Smooth muscle cell (in vitro differentiated cells): ENCODE results near the gene XXYLT1. TPM values are rescaled to one million over a fixed set of nuclear protein-coding genes. Genes with fewer than 3 reads are reported as not detected.
A peak's percentile ranks its signal among the peaks of the same experiment; 100 is the strongest.

Experiments used
- DNase-seq: peaks from one replicate; lab custom pipeline; 2025; ENCODE audit not compliant: unreplicated experiment; lab: John Stamatoyannopoulos, UW
- H2AFZ ChIP-seq: fragments of 200-600 bp; sonication (generic); 2 replicates; pipeline ENCODE4 v1.6.0; 2016; ENCODE audit warnings: antibody characterized with exemption, low read depth, mild to moderate bottlenecking
- H3F3A ChIP-seq: fragments of 200-600 bp; sonication (generic); 2 replicates; pipeline ENCODE4 v1.6.0; 2017; ENCODE audit warnings: antibody characterized with exemption, low read depth
- H3K27ac ChIP-seq: fragments of 200-600 bp; sonication (generic); 2 replicates; pipeline ENCODE4 v1.5.1; 2016; ENCODE audit warnings: low read depth, mild to moderate bottlenecking
- H3K27me3 ChIP-seq: fragments of 200-600 bp; sonication (generic); 2 replicates; pipeline ENCODE4 v1.6.1; 2016; ENCODE audit warnings: low read depth, mild to moderate bottlenecking
- H3K36me3 ChIP-seq: fragments of 200-600 bp; sonication (generic); 2 replicates; pipeline ENCODE4 v1.5.1; 2016; ENCODE audit warnings: low read depth
- H3K4me1 ChIP-seq: fragments of 200-600 bp; sonication (generic); 2 replicates; pipeline ENCODE4 v1.5.1; 2016; ENCODE audit warnings: low read depth
- H3K4me2 ChIP-seq: fragments of 200-600 bp; sonication (generic); 2 replicates; pipeline ENCODE4 v1.6.0; 2016; ENCODE audit warnings: mild to moderate bottlenecking
- H3K4me3 ChIP-seq: fragments of 200-600 bp; sonication (generic); 2 replicates; pipeline ENCODE4 v1.5.1; 2016; ENCODE audit warnings: mild to moderate bottlenecking
- H3K79me2 ChIP-seq: fragments of 200-600 bp; sonication (generic); 2 replicates; pipeline ENCODE4 v1.6.0; 2016; ENCODE audit warnings: low read depth, mild to moderate bottlenecking
- H3K9ac ChIP-seq: fragments of 200-600 bp; sonication (generic); 2 replicates; pipeline ENCODE4 v1.6.0; 2016; ENCODE audit warnings: low read depth
- H3K9me3 ChIP-seq: fragments of 200-600 bp; sonication (generic); replicated peaks from 2 replicates; pipeline ENCODE4 v1.5.1; 2016; ENCODE audit warnings: low read depth
- H4K20me1 ChIP-seq: fragments of 200-600 bp; sonication (generic); 2 replicates; pipeline ENCODE4 v1.6.0; 2016; ENCODE audit warnings: low read depth
- WGBS: methylation state at CpG from one replicate; pipeline ENCODE4 v1.1.7; 2016; ENCODE audit warnings: low lambda C conversion rate; 5-methylcytosine and 5-hydroxymethylcytosine counted together
- polyA plus RNA-seq: library from polyadenylated mRNA; unstranded; fragments of >200 nt; fragmentation: Nextera tagmentation; extraction: Ambion mirVana; gene quantifications from 2 replicates; pipeline ENCODE4 v1.2.1, GENCODE V29; 2016
- total RNA-seq: library from RNA; depleted of rRNA; stranded (reverse); fragments of >200 nt; gene quantifications from 2 replicates; pipeline ENCODE4 v1.2.3, GENCODE V29; 2014
- TF ChIP-seq, protein P1 (sequence below): fragments of 200-600 bp; sonication (generic); IDR thresholded peaks from 2 replicates; pipeline ENCODE4 v1.5.1; 2017; ENCODE audit warnings: borderline replicate concordance, mild to moderate bottlenecking, antibody characterized with exemption; ENCODE audit not compliant: insufficient read depth, poor library complexity, severe bottlenecking

The XXYLT1 gene
- total and polyA plus RNA-seq, 2 experiments from 2014 or later = 22.2 to 35.4 TPM

DNA sequence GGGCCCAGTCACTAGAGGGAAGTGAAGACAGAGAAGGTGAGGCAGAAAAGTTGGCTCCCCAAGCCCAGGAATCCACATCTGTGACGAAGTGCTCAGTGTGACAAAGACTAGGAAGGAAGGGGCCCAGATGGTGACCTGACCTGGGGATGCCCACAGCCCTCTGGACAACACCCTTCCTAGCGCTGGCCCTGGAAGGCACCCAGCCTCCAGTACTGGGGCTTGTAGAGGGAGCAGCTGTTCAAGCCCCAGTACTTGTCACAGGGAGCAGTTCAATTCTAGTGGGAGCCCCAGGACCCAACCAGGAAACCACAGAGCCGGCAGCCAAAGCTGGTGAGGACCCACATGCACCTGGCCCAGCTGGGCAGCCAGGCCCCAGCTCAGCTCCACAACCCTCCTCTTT, 190.8 kb downstream of the XXYLT1 start:
- Histone ChIP-seq H3F3A (no peaks in the 10 kb centered on the region), H3K27ac (no peak overlapping the region), H4K20me1 (peaks cover 12% of the 10 kb centered on the region), H3K27me3 (no peaks in the 10 kb centered on the region), H3K4me3 (no peak overlapping the region), H3K9ac (no peak overlapping the region), H2AFZ (no peak overlapping the region), H3K9me3 (no peaks in the 10 kb centered on the region), H3K4me2 (peak overlapping the region; percentile 63), H3K4me1 (peaks cover 9% of the 10 kb centered on the region), H3K36me3 (no peaks in the 10 kb centered on the region), H3K79me2 (no peaks in the 10 kb centered on the region)
- WGBS = 98% methylated on average over 3 of the region's 3 CpGs
- DNase-seq = no peak
- TF ChIP-seq, protein P1, sequence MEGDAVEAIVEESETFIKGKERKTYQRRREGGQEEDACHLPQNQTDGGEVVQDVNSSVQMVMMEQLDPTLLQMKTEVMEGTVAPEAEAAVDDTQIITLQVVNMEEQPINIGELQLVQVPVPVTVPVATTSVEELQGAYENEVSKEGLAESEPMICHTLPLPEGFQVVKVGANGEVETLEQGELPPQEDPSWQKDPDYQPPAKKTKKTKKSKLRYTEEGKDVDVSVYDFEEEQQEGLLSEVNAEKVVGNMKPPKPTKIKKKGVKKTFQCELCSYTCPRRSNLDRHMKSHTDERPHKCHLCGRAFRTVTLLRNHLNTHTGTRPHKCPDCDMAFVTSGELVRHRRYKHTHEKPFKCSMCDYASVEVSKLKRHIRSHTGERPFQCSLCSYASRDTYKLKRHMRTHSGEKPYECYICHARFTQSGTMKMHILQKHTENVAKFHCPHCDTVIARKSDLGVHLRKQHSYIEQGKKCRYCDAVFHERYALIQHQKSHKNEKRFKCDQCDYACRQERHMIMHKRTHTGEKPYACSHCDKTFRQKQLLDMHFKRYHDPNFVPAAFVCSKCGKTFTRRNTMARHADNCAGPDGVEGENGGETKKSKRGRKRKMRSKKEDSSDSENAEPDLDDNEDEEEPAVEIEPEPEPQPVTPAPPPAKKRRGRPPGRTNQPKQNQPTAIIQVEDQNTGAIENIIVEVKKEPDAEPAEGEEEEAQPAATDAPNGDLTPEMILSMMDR = no peak

DNA sequence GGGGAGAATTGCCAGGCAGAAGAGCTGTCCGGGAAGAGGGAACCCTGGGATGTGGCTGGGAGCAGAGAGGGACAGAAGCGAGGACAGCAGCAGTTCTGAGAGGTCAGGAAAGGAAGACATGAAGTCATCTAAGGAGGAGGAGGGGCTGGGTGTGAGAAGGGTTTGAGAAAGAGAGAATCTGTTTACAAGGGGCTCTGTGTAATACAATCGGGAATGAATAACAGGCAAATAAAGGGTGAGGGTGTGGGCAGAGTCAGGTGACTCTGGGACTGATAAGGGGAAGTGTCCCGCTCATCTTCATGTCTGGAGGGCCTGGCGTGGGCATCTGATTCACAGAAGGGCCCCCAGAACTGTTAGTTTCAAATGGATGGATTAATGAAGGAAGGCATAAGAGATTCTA, 191.3 kb downstream of the XXYLT1 start:
- no peaks in the 10 kb centered on the region for H3K79me2 ChIP-seq
- 25% methylated on average over 5 of the region's 5 CpGs for WGBS
- peaks cover 9% of the 10 kb centered on the region for H3K4me1 ChIP-seq
- no peak for DNase-seq
- no peaks in the 10 kb centered on the region for H3K27me3 ChIP-seq
- peaks cover 12% of the 10 kb centered on the region for H4K20me1 ChIP-seq
- no peak overlapping the region for H2AFZ ChIP-seq
- no peak overlapping the region for H3K9ac ChIP-seq
- no peak overlapping the region for H3K4me3 ChIP-seq
- H3F3A ChIP-seq = no peaks in the 10 kb centered on the region
- peak overlapping the region; percentile 63 for H3K4me2 ChIP-seq
- no peak overlapping the region for H3K27ac ChIP-seq
- H3K36me3 ChIP-seq = no peaks in the 10 kb centered on the region
- TF ChIP-seq, protein P1 = no peak
- H3K9me3 ChIP-seq = no peaks in the 10 kb centered on the region

- WGBS = 93% methylated on average over 12 of the region's 12 CpGs
- no peak for DNase-seq
Measured at GRCh38 chr3:195078891-195079440, 192.0 kb downstream of the XXYLT1 start.

More at GRCh38 chr3:195078891-195079440, 192.0 kb downstream of the XXYLT1 start:
- H3K4me2 ChIP-seq = no peak overlapping the region
- H3F3A ChIP-seq = no peaks in the 10 kb centered on the region
- H3K9me3 ChIP-seq = no peaks in the 10 kb centered on the region
- peaks cover 9% of the 10 kb centered on the region for H3K4me1 ChIP-seq
- H4K20me1 ChIP-seq = peaks cover 12% of the 10 kb centered on the region
- H3K36me3 ChIP-seq = no peaks in the 10 kb centered on the region
- H3K27ac ChIP-seq = no peak overlapping the region
- no peaks in the 10 kb centered on the region for H3K79me2 ChIP-seq
- no peak overlapping the region for H2AFZ ChIP-seq
- H3K9ac ChIP-seq = no peak overlapping the region
- TF ChIP-seq, protein P1 = no peak
- no peaks in the 10 kb centered on the region for H3K27me3 ChIP-seq
- no peak overlapping the region for H3K4me3 ChIP-seq
